Coronary artery (tissue), 2 donors: ENCODE results near the gene DNAH8.
A peak's percentile ranks its signal among the peaks of the same experiment; 100 is the strongest.
"Not testable (repeated sequence)": the region's sequence is repeated elsewhere in the genome, so short reads cannot be mapped to it uniquely, and the experiment has no call there.

Experiments
- DNase-seq: peaks from one replicate; pipeline ENCODE4 v3.0.0-alpha.2; 2017; ENCODE audit warnings: low spot score
- H3K27ac ChIP-seq, 2 donors: fragments of 200-600 bp; sonication (generic); one replicate each; pipeline ENCODE4 v1.5.1; 2016 to 2019
- H3K4me3 ChIP-seq: fragments of 200-600 bp; sonication (generic); 2 replicates; pipeline ENCODE4 v1.5.1; 2016; ENCODE audit warnings: mild to moderate bottlenecking, moderate library complexity
- CTCF ChIP-seq: fragments of 200-600 bp; sonication (generic); IDR thresholded peaks from one replicate; pipeline ENCODE4 v1.5.1; 2019; ENCODE audit warnings: antibody characterized with exemption

DNAH8 gene

DNA sequence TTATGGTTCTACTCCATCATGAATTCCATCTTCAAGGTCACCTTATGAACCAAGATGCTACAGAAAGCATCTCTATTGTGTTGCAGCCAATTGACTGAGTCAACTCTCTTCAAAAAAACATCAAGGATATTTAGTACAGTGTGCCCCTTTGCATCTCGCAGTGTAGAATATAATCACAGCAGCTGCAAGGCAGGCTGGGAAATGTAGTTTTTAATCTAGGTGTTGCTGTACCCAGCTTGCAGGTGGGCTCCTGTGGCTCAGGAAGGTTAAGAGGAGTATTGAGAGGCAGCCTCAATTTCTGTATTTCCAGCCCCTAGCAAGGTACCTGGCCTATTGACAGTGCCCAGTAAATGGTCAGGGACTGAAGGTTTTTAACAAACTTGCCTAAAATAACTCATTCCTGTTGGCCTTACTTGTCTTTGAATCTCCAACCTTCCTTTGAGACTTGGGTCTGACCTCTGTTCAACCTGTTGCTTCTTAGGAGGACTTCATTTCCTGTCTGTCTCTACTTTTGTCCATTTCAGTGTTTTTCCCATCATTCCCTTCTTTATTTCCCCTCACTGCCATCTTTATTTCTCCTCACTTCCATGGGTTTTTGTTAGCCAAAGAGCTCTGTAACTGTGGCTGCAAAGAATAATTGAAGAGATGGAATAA, 150.5 kb downstream of the DNAH8 start:
- Histone ChIP-seq H3K4me3 (no peak overlapping the region), H3K27ac (no peak overlapping the region)
- TF ChIP-seq CTCF = no peak
- DNase-seq = no peak

DNA sequence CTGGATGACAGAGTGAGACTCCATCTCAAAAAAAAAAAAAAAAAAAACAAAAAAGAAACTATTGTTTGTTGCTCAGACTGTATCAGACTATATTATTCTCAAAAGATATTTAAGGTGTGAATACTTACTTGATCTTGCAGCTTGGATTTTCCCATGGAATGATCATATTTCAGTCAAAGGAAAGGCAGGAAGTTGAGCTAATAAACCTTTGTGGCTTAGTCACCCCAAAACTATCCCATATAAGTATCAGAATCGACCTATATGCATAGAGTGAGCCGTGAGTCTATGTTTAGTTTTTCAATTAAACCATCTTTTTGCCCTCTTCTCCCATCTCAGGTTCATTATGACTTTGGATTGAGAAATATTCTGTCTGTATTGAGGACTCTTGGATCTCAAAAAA, 152.6 kb downstream of the DNAH8 start:
- Histone ChIP-seq H3K27ac (no peak overlapping the region), H3K4me3 (no peak overlapping the region)
- DNase-seq = no peak
- TF ChIP-seq CTCF = no peak

GRCh38 chr6:38871741-38872568, 156.8 kb downstream of the DNAH8 start:
- Histone ChIP-seq H3K4me3 (no peak overlapping the region), H3K27ac (no peak overlapping the region)
- no peak for DNase-seq
- peak; percentile 67 for TF ChIP-seq CTCF

DNA sequence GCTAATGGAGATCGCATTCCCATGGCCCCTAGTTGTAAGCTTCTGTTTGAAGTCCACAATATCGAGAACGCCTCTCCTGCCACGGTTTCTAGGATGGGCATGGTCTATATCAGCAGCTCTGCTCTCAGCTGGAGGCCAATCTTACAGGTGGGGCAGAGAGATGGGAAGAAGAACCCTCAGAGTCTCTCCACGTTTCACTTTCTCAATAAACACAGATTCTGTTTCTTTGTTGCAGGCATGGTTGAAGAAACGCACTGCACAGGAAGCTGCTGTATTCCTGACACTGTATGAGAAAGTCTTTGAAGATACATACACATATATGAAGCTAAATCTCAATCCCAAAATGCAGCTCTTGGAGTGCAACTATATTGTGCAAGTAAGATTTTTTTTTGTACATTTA, 157.9 kb downstream of the DNAH8 start:
- no peak for DNase-seq
- no peak for TF ChIP-seq CTCF
- no peak overlapping the region for H3K27ac ChIP-seq
- H3K4me3 ChIP-seq = no peak overlapping the region

GRCh38 chr6:38873816-38874215, 158.7 kb downstream of the DNAH8 start:
- not testable (repeated sequence) for H3K27ac ChIP-seq, H3K4me3 ChIP-seq, DNase-seq

GRCh38 chr6:38876475-38876874, 161.4 kb downstream of the DNAH8 start:
- Histone ChIP-seq H3K27ac (no peak overlapping the region), H3K4me3 (no peak overlapping the region)
- TF ChIP-seq CTCF = no peak
- no peak for DNase-seq

GRCh38 chr6:38877721-38878120, 162.6 kb downstream of the DNAH8 start:
- no peak overlapping the region for H3K27ac ChIP-seq
- no peak overlapping the region for H3K4me3 ChIP-seq
- no peak for TF ChIP-seq CTCF
- DNase-seq = no peak
